NCI-H2029 treated with DMSO at 0.1 percent for 48 hours (cell line): ENCODE measurements around the gene DR1.
A peak's percentile ranks its signal among the peaks of the same experiment; 100 is the strongest.

ENCODE experiments used
- DNase-seq: peaks from one replicate; lab custom pipeline; 2025; lab: John Stamatoyannopoulos, UW

DR1 gene

GRCh38 chr1:93345633-93346420 lies at the start of gene DR1:
DR1 (plus strand) TSS chr1:93345907; CDS start chr1:93346646, 739 bp downstream.
- peak; percentile 70 for DNase-seq

GRCh38 chr1:93296555-93297154 lies 49.1 kb upstream of the DR1 start:
- no peak for DNase-seq

GRCh38 chr1:93301131-93301530 lies 44.6 kb upstream of the DR1 start:
- DNase-seq, result no peak

- DNase-seq, result no peak
These were observed 43.6 kb upstream of the DR1 start for GRCh38 chr1:93302078-93302477.

- peak; percentile 71 for DNase-seq
These were observed 41.0 kb upstream of the DR1 start for GRCh38 chr1:93304716-93305138.

- DNase-seq, result no peak
These were observed 38.8 kb upstream of the DR1 start for GRCh38 chr1:93306920-93307319.

GRCh38 chr1:93313026-93313425 lies 32.7 kb upstream of the DR1 start:
- DNase-seq, result no peak

GRCh38 chr1:93317207-93317606 lies 28.5 kb upstream of the DR1 start:
- DNase-seq, result no peak

- no peak for DNase-seq
These were observed 27.8 kb upstream of the DR1 start for GRCh38 chr1:93317943-93318342.

- no peak for DNase-seq
These were observed 24.0 kb upstream of the DR1 start for GRCh38 chr1:93321720-93322119.

GRCh38 chr1:93322349-93322748 lies 23.4 kb upstream of the DR1 start:
- DNase-seq, result no peak

- no peak for DNase-seq
These were observed 22.4 kb upstream of the DR1 start for GRCh38 chr1:93323185-93323820.

- no peak for DNase-seq
These were observed 20.9 kb upstream of the DR1 start for GRCh38 chr1:93324486-93325464.

GRCh38 chr1:93328809-93329760 lies 16.6 kb upstream of the DR1 start:
- DNase-seq, result no peak

GRCh38 chr1:93330196-93330595 lies 15.5 kb upstream of the DR1 start:
- no peak for DNase-seq

- DNase-seq, result no peak
These were observed 15.1 kb upstream of the DR1 start for GRCh38 chr1:93330617-93331016.

- DNase-seq, result no peak
These were observed 14.3 kb upstream of the DR1 start for GRCh38 chr1:93331412-93331811.

- DNase-seq, result no peak
These were observed 13.3 kb upstream of the DR1 start for GRCh38 chr1:93332368-93332767.

GRCh38 chr1:93338387-93339146 lies 7.1 kb upstream of the DR1 start:
- no peak for DNase-seq

- no peak for DNase-seq
These were observed 6.5 kb upstream of the DR1 start for GRCh38 chr1:93339171-93339697.
